Ishikawa (cell line): ENCODE data around the gene XIAP.

Source experiments
- CREB1 ChIP-seq: IDR thresholded peaks from 2 replicates; pipeline ENCODE4 v1.6.1; 2012; ENCODE audit warnings: low read depth
- NFIC ChIP-seq: IDR thresholded peaks from 2 replicates; pipeline ENCODE4 v1.6.1; 2012
- TEAD4 ChIP-seq: IDR thresholded peaks from 2 replicates; pipeline ENCODE4 v1.6.1; 2012
- ZBTB7A ChIP-seq: IDR thresholded peaks from 2 replicates; pipeline ENCODE4 v1.6.1; 2012; ENCODE audit warnings: low read depth
- TF ChIP-seq, protein P1 (sequence below): IDR thresholded peaks from 2 replicates; pipeline ENCODE4 v1.6.1; 2012; ENCODE audit warnings: low read depth, mild to moderate bottlenecking
- TF ChIP-seq, protein P2 (sequence below): IDR thresholded peaks from 2 replicates; pipeline ENCODE4 v1.6.1; 2012

DNA sequence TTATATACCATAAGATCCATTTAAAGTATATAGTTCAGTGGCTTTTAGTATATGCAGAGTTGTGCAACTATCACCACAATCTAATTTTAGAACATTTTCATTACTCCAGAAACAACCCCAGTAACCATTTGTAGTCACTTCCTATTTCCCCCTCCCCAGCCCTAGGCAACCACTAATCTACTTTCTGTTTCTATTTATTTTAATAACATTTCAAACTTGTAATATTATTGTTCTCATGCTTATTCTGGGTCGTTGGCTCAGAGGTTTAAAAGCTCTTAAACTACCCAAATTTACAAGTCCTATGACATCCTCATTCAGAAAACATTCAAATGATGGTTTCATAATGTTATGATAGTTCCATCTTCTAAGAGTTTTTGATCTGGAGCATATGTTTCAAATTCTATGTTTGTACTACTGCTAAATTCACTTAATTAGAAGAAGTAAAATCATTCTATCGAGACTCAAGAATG lies 18.4 kb downstream of the XIAP start:
- no peak for TF ChIP-seq CREB1
- TF ChIP-seq TEAD4 = no peak
- TF ChIP-seq, protein P1, sequence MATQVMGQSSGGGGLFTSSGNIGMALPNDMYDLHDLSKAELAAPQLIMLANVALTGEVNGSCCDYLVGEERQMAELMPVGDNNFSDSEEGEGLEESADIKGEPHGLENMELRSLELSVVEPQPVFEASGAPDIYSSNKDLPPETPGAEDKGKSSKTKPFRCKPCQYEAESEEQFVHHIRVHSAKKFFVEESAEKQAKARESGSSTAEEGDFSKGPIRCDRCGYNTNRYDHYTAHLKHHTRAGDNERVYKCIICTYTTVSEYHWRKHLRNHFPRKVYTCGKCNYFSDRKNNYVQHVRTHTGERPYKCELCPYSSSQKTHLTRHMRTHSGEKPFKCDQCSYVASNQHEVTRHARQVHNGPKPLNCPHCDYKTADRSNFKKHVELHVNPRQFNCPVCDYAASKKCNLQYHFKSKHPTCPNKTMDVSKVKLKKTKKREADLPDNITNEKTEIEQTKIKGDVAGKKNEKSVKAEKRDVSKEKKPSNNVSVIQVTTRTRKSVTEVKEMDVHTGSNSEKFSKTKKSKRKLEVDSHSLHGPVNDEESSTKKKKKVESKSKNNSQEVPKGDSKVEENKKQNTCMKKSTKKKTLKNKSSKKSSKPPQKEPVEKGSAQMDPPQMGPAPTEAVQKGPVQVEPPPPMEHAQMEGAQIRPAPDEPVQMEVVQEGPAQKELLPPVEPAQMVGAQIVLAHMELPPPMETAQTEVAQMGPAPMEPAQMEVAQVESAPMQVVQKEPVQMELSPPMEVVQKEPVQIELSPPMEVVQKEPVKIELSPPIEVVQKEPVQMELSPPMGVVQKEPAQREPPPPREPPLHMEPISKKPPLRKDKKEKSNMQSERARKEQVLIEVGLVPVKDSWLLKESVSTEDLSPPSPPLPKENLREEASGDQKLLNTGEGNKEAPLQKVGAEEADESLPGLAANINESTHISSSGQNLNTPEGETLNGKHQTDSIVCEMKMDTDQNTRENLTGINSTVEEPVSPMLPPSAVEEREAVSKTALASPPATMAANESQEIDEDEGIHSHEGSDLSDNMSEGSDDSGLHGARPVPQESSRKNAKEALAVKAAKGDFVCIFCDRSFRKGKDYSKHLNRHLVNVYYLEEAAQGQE = no peak
- no peak for TF ChIP-seq NFIC
- no peak for TF ChIP-seq ZBTB7A
- TF ChIP-seq, protein P2, sequence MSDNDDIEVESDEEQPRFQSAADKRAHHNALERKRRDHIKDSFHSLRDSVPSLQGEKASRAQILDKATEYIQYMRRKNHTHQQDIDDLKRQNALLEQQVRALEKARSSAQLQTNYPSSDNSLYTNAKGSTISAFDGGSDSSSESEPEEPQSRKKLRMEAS = no peak
